Immature natural killer cell (primary cell): ENCODE measurements around the gene PAK5. TPM values are rescaled to one million over a fixed set of nuclear protein-coding genes. Genes with fewer than 3 reads are reported as not detected.

Source experiments
- DNase-seq, 3 donors: peaks; one replicate each; pipeline ENCODE4 v3.0.0; 2022; ENCODE audit warnings: mixed read lengths in 1 of 3
- H3K27ac Mint-ChIP-seq, 6 donors: one replicate each; pipeline ENCODE4 v1.8.0; 2020; ENCODE audit warnings: mixed read lengths in 6 of 6, mild to moderate bottlenecking in 5 of 6, inconsistent platforms in 4 of 6, moderate library complexity in 3 of 6
- H3K27me3 Mint-ChIP-seq, 3 donors: one replicate each; pipeline ENCODE4 v1.8.0; 2020 to 2021; ENCODE audit warnings: low read depth in 3 of 3, mild to moderate bottlenecking in 3 of 3, mixed read lengths in 3 of 3, moderate library complexity in 3 of 3, inconsistent platforms in 1 of 3
- H3K36me3 Mint-ChIP-seq, 3 donors: one replicate each; pipeline ENCODE4 v1.8.0; 2020; ENCODE audit warnings: mixed read lengths in 3 of 3, inconsistent platforms in 2 of 3, mild to moderate bottlenecking in 2 of 3
- H3K4me1 Mint-ChIP-seq, 2 donors: one replicate each; pipeline ENCODE4 v1.8.0; 2020; ENCODE audit warnings: inconsistent platforms in 2 of 2, mild to moderate bottlenecking in 2 of 2, mixed read lengths in 2 of 2, moderate library complexity in 1 of 2
- H3K4me3 Mint-ChIP-seq, 5 donors: one replicate each; pipeline ENCODE4 v1.8.0; 2020; ENCODE audit warnings: mild to moderate bottlenecking in 5 of 5, mixed read lengths in 5 of 5, inconsistent platforms in 3 of 5, moderate library complexity in 3 of 5
- H3K9me3 Mint-ChIP-seq, 6 donors: one replicate each; pipeline ENCODE4 v1.8.0; 2020; ENCODE audit warnings: mild to moderate bottlenecking in 6 of 6, mixed read lengths in 6 of 6, inconsistent platforms in 4 of 6, moderate library complexity in 3 of 6
- polyA plus RNA-seq, 3 donors: library from polyadenylated mRNA; unstranded; fragments of 300-500 nt; fragmentation: Illumina TruSeq; gene quantifications; one replicate each; pipeline ENCODE4 v1.2.3, GENCODE V29; 2021

PAK5 gene
- polyA plus RNA-seq, 3 donors from 2014 or later: not detected

DNA sequence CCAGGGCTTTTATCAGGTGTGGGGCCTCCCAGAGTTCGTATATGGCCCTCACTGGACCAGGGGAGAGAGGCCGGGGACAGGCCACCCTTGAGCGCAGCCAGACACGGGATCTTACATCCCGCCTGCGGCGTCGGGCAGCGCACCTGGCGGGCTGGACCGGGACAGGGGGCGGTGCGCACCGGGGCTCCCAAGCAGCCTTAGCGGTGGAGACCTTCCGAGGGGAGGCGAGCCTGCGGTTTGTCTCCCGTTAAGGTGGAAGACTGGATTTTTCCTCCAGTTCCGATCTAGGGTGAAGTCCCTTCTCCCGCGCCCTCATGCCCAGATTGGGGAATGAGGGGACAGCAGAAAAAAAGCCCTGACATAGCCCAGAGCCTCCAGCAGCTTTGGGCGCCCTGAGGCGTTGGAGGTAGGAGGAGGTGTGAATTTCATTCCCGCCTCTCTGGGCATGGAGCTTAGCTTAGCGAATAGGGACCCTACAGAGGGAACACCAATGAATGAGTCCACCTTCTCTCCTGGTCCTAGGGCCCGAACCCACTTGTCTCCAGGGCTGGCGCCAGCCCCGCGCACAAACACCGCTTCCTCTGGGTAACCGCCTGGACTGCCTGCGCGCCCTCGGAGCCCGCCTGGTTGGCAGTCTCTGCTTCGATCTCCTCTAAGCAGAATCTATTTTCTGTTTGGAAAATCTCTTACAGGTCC is 331.2 kb downstream of the PAK5 start:
- no peaks in the 10 kb centered on the region for H3K36me3 Mint-ChIP-seq
- H3K27ac Mint-ChIP-seq: no peak overlapping the region
- H3K9me3 Mint-ChIP-seq: peaks cover 4 to 13% (median 8%) of the 10 kb centered on the region in 6 donors
- DNase-seq: no peak
- H3K4me3 Mint-ChIP-seq: no peak overlapping the region
- no peaks in the 10 kb centered on the region for H3K4me1 Mint-ChIP-seq
- H3K27me3 Mint-ChIP-seq: peaks cover 3 to 16% (median 8%) of the 10 kb centered on the region in 3 donors

DNA sequence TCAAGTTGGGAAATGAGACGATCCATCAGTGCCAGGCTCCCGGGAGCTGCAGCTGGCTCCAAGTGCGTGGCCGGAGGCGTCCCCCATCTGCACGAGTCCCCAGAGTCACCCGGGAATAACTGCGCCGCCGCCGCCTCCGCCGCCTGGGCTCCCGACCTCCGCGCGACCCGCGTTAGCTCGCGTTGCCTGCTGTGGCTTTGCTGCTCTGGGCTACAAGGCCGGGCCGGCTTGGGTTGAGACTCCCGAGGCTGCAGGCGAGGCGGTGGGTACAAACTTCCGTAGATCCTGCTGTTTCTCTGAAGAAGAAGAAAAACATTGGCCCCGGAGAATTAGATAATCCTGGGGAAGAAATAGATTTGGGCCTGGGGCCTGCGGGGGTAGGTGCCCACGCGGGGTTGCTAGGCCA is 331.9 kb downstream of the PAK5 start:
- Mint-ChIP-seq H3K9me3 (peaks cover 6 to 13% (median 8%) of the 10 kb centered on the region in 6 donors), H3K4me3 (no peak overlapping the region), H3K4me1 (no peaks in the 10 kb centered on the region), H3K27me3 (peaks cover 3 to 16% (median 8%) of the 10 kb centered on the region in 3 donors), H3K36me3 (no peaks in the 10 kb centered on the region), H3K27ac (no peak overlapping the region)
- DNase-seq: no peak

DNA sequence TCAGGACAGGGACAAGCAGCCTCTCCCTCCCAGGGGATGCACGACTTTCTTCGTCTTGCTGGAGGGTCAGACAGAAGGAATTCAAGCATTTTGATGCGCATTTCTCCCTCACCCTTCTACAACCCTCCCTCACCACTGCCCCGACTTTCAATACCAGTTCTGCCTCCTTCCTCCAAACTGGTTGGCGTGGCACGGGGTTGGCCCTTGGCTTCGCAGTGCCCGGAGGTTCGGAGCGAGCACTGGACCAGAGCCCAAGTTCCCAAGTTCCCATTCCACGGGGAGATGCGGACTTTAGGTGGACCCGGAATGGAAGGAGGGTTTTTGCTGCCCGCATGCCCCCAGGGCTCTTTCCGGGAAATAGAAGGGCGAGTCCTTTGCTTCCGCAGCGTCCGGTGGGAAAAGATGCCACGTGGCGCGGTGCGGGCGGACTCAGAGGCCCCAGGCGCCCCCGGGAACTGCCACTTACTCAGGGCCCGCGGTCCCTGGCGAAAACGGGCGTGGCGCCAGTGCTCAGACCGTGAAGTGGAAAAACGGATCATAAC is 332.5 kb downstream of the PAK5 start:
- H3K27ac Mint-ChIP-seq: no peak overlapping the region
- DNase-seq: no peak
- peaks cover 3 to 16% (median 8%) of the 10 kb centered on the region in 3 donors for H3K27me3 Mint-ChIP-seq
- H3K4me1 Mint-ChIP-seq: no peaks in the 10 kb centered on the region
- H3K9me3 Mint-ChIP-seq: peaks cover 6 to 10% (median 8%) of the 10 kb centered on the region in 6 donors
- H3K4me3 Mint-ChIP-seq: no peak overlapping the region
- H3K36me3 Mint-ChIP-seq: no peaks in the 10 kb centered on the region

DNA sequence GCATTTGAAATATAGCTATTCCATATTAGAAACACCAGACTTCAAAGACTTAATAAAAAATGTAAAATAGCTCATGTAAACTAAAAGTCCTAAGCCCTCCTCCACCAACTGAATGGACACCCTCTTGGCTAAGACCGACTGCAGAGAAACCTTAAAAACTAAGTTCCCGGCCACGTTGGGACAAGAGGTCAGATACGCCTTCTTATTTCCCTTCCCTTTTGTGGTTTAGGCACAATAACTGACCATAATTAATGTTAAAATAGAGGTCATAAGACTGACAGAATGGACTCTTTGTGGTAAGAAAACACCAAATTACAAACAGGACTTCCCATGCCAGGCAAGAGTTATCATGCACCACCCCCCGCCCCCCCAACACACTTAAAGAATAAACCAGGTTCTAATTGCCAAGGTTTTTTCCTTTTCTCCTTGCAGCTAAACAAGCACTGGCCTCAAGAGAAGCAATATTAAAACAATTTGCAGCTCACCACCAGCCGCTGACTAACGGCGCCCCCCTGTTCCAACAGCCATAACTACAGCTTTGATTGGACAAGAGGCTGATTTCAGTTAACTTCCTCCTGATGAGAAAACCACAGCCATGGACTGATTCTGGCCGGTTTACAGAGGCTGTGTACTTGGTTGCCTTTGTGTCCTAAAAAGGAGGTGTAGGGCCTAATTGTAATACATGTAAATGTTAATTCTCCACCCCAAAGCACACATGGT is 335.2 kb downstream of the PAK5 start:
- H3K9me3 Mint-ChIP-seq: peaks cover 0 to 6% (median 3%) of the 10 kb centered on the region in 6 donors
- H3K36me3 Mint-ChIP-seq: no peaks in the 10 kb centered on the region
- H3K4me1 Mint-ChIP-seq: no peaks in the 10 kb centered on the region
- no peak for DNase-seq
- H3K27me3 Mint-ChIP-seq: peaks cover 3 to 12% (median 4%) of the 10 kb centered on the region in 3 donors
- no peak overlapping the region for H3K4me3 Mint-ChIP-seq
- H3K27ac Mint-ChIP-seq: no peak overlapping the region

- Mint-ChIP-seq H3K4me3 (no peak overlapping the region), H3K4me1 (no peaks in the 10 kb centered on the region), H3K27me3 (peaks cover 2 to 7% (median 3%) of the 10 kb centered on the region in 3 donors), H3K36me3 (no peaks in the 10 kb centered on the region), H3K9me3 (peaks cover 0 to 12% (median 3%) of the 10 kb centered on the region in 6 donors), H3K27ac (no peak overlapping the region)
- DNase-seq: no peak
These were observed 337.4 kb downstream of the PAK5 start for GRCh38 chr20:9501473-9501872.

DNA sequence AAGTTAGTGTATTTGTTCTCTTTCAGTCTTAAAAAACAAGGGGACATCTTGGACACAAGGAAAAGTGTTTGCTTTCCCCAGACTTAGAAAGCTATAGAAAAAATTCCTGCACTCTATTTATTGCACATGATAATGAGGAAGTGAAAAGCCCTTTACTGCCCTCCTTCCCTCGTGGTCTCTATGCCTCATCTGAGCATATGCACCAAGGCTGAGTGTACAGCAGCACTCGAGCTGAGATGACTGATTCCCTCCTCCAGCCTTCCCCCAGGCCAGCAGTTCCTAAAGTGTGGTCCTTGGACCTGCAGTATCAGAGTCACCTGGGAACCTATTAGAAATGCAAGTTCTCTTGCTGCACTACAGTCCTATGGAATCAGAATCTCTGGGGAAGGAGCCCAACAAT is 338.8 kb downstream of the PAK5 start:
- no peaks in the 10 kb centered on the region for H3K4me1 Mint-ChIP-seq
- H3K36me3 Mint-ChIP-seq: no peaks in the 10 kb centered on the region
- H3K27me3 Mint-ChIP-seq: peaks cover 0 to 4% (median 2%) of the 10 kb centered on the region in 3 donors
- peaks cover 0 to 22% (median 3%) of the 10 kb centered on the region in 6 donors for H3K9me3 Mint-ChIP-seq
- no peak overlapping the region for H3K4me3 Mint-ChIP-seq
- DNase-seq: no peak
- no peak overlapping the region for H3K27ac Mint-ChIP-seq

- DNase-seq: no peak
- Mint-ChIP-seq H3K27ac (no peak overlapping the region), H3K4me1 (no peaks in the 10 kb centered on the region), H3K27me3 (peaks cover 0 to 2% (median 0%) of the 10 kb centered on the region in 3 donors), H3K36me3 (no peaks in the 10 kb centered on the region), H3K9me3 (peaks cover 0 to 26% (median 3%) of the 10 kb centered on the region in 6 donors), H3K4me3 (no peak overlapping the region)
These were observed 339.6 kb downstream of the PAK5 start for GRCh38 chr20:9499126-9499899.

GRCh38 chr20:9498322-9498721 is 340.6 kb downstream of the PAK5 start:
- Mint-ChIP-seq H3K9me3 (peaks cover 0 to 28% (median 3%) of the 10 kb centered on the region in 6 donors), H3K4me1 (no peaks in the 10 kb centered on the region), H3K27ac (no peak overlapping the region), H3K4me3 (no peak overlapping the region), H3K36me3 (no peaks in the 10 kb centered on the region), H3K27me3 (no peaks in the 10 kb centered on the region)
- no peak for DNase-seq

DNA sequence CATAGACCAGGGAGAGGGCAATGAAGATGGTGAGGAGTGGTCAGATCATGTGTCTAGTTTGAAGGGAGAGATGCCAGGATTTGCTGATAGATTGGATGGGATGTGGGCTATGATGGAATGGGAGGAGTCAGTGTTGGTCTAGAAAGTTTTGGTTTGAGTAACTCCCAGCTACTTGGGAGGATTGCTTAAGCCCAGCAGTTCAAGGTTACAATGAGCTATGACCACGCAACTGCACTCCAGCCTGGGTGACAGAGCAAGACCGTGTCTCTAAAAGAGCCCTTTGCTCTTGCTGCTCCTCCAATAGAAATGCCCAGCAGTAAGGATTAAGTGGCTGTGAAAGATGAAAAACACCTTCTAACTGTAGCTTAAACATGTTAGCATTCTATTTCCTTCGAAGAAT is 342.7 kb downstream of the PAK5 start:
- Mint-ChIP-seq H3K9me3 (peaks cover 0 to 28% (median 2%) of the 10 kb centered on the region in 6 donors), H3K4me1 (no peaks in the 10 kb centered on the region), H3K36me3 (no peaks in the 10 kb centered on the region), H3K4me3 (no peak overlapping the region), H3K27me3 (no peaks in the 10 kb centered on the region), H3K27ac (no peak overlapping the region)
- DNase-seq: no peak

- no peak for DNase-seq
- no peak overlapping the region for H3K27ac Mint-ChIP-seq
- no peak overlapping the region for H3K4me3 Mint-ChIP-seq
- no peaks in the 10 kb centered on the region for H3K4me1 Mint-ChIP-seq
- H3K9me3 Mint-ChIP-seq: peaks cover 0 to 28% (median 2%) of the 10 kb centered on the region in 6 donors
- H3K27me3 Mint-ChIP-seq: no peaks in the 10 kb centered on the region
- H3K36me3 Mint-ChIP-seq: no peaks in the 10 kb centered on the region
These were observed 343.2 kb downstream of the PAK5 start for GRCh38 chr20:9495701-9496100.

DNA sequence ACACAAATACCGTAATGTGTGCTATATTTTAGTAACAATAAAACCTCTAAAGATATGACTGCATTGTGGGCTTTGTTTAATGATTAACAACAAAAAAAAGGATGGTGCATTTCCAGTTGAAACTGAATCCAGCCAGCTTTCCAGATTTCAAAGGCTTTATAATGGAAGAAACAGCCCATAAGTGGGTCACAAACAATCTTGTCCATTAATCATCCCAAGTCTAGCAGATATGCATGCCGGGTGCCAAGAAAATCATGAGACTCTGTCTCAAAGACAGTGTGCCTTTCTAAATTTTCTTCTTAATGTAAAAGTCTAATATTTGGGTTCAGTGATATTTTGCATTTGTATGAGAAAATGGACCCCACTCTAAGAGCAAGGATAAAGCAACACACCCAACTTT is 345.1 kb downstream of the PAK5 start:
- DNase-seq: no peak
- H3K36me3 Mint-ChIP-seq: no peaks in the 10 kb centered on the region
- H3K4me1 Mint-ChIP-seq: no peaks in the 10 kb centered on the region
- peaks cover 0 to 2% (median 0%) of the 10 kb centered on the region in 3 donors for H3K27me3 Mint-ChIP-seq
- peaks cover 0 to 32% (median 2%) of the 10 kb centered on the region in 6 donors for H3K9me3 Mint-ChIP-seq
- no peak overlapping the region for H3K27ac Mint-ChIP-seq
- H3K4me3 Mint-ChIP-seq: no peak overlapping the region

DNA sequence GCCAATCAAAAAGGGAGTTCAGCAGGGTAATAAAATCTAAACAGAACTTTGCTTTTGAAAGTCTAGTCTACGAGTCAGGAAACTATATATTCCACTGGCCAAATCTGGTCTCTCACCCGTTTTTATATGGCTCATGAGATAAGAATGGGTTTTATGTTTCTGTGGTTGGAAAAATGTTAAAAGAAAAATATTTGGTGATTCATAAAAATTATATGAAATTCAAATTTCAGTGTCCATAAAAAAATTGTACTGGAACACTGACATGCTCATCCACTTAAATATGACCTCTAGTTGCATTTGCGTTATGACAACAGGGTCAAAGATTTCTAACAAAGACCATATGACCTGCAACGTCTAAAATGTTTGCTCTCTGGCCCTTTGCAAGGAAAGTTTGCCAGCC is 346.8 kb downstream of the PAK5 start:
- H3K9me3 Mint-ChIP-seq: peaks cover 0 to 24% (median 1%) of the 10 kb centered on the region in 6 donors
- H3K4me3 Mint-ChIP-seq: no peak overlapping the region
- H3K36me3 Mint-ChIP-seq: no peaks in the 10 kb centered on the region
- H3K4me1 Mint-ChIP-seq: no peaks in the 10 kb centered on the region
- H3K27me3 Mint-ChIP-seq: peaks cover 0 to 4% (median 0%) of the 10 kb centered on the region in 3 donors
- DNase-seq: no peak
- no peak overlapping the region for H3K27ac Mint-ChIP-seq

- no peak for DNase-seq
- no peak overlapping the region for H3K4me3 Mint-ChIP-seq
- no peaks in the 10 kb centered on the region for H3K36me3 Mint-ChIP-seq
- H3K27ac Mint-ChIP-seq: no peak overlapping the region
- H3K9me3 Mint-ChIP-seq: peaks cover 0 to 21% (median 2%) of the 10 kb centered on the region in 6 donors
- no peaks in the 10 kb centered on the region for H3K4me1 Mint-ChIP-seq
- H3K27me3 Mint-ChIP-seq: peaks cover 0 to 4% (median 0%) of the 10 kb centered on the region in 3 donors
These were observed 347.6 kb downstream of the PAK5 start for GRCh38 chr20:9491324-9491723.
